Measurements from ENCODE around the gene SLC6A12. TPM values are rescaled to one million over a fixed set of nuclear protein-coding genes. Genes with fewer than 3 reads are reported as not detected.

SLC6A12 gene
- total and polyA plus RNA-seq, 9 of the 15 experiments (the other 6 are each of a cell fraction or from before 2014, with no cell fraction given) = not detected

DNA sequence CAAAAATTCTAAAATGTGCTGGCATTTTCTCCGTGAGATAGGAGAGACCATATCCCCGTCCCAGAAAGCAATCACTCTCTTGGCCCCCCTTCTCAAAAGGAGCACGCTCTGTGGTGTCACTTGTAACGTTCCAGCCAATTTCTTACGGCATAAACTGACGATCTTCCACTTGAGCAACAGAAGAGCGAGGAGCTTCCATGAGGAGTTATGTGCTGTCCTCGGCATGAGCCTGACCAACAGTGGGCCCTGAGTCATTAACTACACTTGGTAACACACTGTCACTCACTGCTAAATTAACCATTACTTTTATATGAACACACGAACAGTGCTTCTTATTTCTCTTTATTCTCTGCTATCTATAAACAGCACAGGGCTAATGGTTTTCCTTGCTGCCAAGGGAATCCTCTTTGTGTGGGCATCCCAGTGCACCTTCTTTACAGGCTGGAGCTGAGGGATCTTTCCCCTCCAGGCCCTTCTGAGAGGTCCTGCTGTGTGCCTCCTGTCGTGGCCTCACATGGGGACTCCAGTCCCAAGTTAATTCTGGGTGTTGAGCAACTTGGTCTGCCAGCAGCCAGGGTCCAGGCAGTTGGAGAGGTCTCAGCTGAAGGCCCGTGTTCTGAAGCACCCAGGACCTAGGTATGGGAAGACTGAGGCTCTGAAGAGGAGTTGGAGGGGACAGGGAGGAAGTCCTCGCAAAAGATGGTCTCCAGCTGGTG lies 39.3 kb upstream of the SLC6A12 start (continued):
- TF ChIP-seq, protein P1, sequence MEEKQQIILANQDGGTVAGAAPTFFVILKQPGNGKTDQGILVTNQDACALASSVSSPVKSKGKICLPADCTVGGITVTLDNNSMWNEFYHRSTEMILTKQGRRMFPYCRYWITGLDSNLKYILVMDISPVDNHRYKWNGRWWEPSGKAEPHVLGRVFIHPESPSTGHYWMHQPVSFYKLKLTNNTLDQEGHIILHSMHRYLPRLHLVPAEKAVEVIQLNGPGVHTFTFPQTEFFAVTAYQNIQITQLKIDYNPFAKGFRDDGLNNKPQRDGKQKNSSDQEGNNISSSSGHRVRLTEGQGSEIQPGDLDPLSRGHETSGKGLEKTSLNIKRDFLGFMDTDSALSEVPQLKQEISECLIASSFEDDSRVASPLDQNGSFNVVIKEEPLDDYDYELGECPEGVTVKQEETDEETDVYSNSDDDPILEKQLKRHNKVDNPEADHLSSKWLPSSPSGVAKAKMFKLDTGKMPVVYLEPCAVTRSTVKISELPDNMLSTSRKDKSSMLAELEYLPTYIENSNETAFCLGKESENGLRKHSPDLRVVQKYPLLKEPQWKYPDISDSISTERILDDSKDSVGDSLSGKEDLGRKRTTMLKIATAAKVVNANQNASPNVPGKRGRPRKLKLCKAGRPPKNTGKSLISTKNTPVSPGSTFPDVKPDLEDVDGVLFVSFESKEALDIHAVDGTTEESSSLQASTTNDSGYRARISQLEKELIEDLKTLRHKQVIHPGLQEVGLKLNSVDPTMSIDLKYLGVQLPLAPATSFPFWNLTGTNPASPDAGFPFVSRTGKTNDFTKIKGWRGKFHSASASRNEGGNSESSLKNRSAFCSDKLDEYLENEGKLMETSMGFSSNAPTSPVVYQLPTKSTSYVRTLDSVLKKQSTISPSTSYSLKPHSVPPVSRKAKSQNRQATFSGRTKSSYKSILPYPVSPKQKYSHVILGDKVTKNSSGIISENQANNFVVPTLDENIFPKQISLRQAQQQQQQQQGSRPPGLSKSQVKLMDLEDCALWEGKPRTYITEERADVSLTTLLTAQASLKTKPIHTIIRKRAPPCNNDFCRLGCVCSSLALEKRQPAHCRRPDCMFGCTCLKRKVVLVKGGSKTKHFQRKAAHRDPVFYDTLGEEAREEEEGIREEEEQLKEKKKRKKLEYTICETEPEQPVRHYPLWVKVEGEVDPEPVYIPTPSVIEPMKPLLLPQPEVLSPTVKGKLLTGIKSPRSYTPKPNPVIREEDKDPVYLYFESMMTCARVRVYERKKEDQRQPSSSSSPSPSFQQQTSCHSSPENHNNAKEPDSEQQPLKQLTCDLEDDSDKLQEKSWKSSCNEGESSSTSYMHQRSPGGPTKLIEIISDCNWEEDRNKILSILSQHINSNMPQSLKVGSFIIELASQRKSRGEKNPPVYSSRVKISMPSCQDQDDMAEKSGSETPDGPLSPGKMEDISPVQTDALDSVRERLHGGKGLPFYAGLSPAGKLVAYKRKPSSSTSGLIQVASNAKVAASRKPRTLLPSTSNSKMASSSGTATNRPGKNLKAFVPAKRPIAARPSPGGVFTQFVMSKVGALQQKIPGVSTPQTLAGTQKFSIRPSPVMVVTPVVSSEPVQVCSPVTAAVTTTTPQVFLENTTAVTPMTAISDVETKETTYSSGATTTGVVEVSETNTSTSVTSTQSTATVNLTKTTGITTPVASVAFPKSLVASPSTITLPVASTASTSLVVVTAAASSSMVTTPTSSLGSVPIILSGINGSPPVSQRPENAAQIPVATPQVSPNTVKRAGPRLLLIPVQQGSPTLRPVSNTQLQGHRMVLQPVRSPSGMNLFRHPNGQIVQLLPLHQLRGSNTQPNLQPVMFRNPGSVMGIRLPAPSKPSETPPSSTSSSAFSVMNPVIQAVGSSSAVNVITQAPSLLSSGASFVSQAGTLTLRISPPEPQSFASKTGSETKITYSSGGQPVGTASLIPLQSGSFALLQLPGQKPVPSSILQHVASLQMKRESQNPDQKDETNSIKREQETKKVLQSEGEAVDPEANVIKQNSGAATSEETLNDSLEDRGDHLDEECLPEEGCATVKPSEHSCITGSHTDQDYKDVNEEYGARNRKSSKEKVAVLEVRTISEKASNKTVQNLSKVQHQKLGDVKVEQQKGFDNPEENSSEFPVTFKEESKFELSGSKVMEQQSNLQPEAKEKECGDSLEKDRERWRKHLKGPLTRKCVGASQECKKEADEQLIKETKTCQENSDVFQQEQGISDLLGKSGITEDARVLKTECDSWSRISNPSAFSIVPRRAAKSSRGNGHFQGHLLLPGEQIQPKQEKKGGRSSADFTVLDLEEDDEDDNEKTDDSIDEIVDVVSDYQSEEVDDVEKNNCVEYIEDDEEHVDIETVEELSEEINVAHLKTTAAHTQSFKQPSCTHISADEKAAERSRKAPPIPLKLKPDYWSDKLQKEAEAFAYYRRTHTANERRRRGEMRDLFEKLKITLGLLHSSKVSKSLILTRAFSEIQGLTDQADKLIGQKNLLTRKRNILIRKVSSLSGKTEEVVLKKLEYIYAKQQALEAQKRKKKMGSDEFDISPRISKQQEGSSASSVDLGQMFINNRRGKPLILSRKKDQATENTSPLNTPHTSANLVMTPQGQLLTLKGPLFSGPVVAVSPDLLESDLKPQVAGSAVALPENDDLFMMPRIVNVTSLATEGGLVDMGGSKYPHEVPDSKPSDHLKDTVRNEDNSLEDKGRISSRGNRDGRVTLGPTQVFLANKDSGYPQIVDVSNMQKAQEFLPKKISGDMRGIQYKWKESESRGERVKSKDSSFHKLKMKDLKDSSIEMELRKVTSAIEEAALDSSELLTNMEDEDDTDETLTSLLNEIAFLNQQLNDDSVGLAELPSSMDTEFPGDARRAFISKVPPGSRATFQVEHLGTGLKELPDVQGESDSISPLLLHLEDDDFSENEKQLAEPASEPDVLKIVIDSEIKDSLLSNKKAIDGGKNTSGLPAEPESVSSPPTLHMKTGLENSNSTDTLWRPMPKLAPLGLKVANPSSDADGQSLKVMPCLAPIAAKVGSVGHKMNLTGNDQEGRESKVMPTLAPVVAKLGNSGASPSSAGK (IDR thresholded peaks at IDR 0.05) = no peak
- TF ChIP-seq PTBP1 (IDR thresholded peaks at IDR 0.05; ENCODE audit: low read depth, low read length) (no peak), MBD2 (IDR thresholded peaks at IDR 0.05; ENCODE audit: borderline replicate concordance, low read depth) (no peak), ZNF431 (CRISPR knock-in tag; IDR thresholded peaks at IDR 0.05) (no peak), CREB5 (CRISPR knock-in tag; IDR thresholded peaks at IDR 0.05) (no peak), ZNF407 (IDR thresholded peaks at IDR 0.05; ENCODE audit: low read depth) (no peak)
